OCI-LY3 (cell line): ENCODE measurements around the gene FOXO1.

Source experiments
- CTCF ChIP-seq: fragments of 200-600, 300-600 bp; sonication (generic); IDR thresholded peaks from 2 replicates; pipeline ENCODE4 v1.5.1; 2014; ENCODE audit warnings: antibody characterized with exemption, low read length, low read depth
- EZH2phosphoT487 ChIP-seq: fragments of 200-600 bp; shearing (Covaris generic); IDR thresholded peaks from 2 replicates; pipeline ENCODE4 v1.6.1; 2018; ENCODE audit warnings: antibody characterized with exemption, mixed run types, low read depth

GRCh38 chr13:40666933-40667621, 636 bp upstream of the FOXO1 start:
- TF ChIP-seq CTCF: no peak
- no peak for TF ChIP-seq EZH2phosphoT487
